ENCODE measurements around the gene HOXC9.

HOXC9 gene

GRCh38 chr12:53963434-53964314 is 36.3 kb upstream of the HOXC9 start:
- no peak for DNase-seq (ENCODE audit: low read depth in 2 of 2)

GRCh38 chr12:53964315-53964713 is 35.6 kb upstream of the HOXC9 start:
- DNase-seq (ENCODE audit: low read depth in 2 of 2): no peak

- no peak for DNase-seq (ENCODE audit: low read depth in 2 of 2)
Measured at GRCh38 chr12:53965281-53966084, 34.5 kb upstream of the HOXC9 start.

- DNase-seq (ENCODE audit: low read depth in 2 of 2): no peak
Measured at GRCh38 chr12:53966085-53966384, 33.9 kb upstream of the HOXC9 start.

- no peak for DNase-seq (ENCODE audit: low read depth in 2 of 2)
Measured at GRCh38 chr12:53966385-53967133, 33.4 kb upstream of the HOXC9 start.

GRCh38 chr12:53967421-53967925 is 32.5 kb upstream of the HOXC9 start:
- DNase-seq (ENCODE audit: low read depth in 2 of 2): no peak

- no peak for DNase-seq (ENCODE audit: low read depth in 2 of 2)
Measured at GRCh38 chr12:53968214-53969127, 31.5 kb upstream of the HOXC9 start.

GRCh38 chr12:53969588-53970259 is 30.2 kb upstream of the HOXC9 start:
- DNase-seq (ENCODE audit: low read depth in 2 of 2): no peak

GRCh38 chr12:53970451-53970850 is 29.5 kb upstream of the HOXC9 start:
- DNase-seq (ENCODE audit: low read depth in 2 of 2): no peak

GRCh38 chr12:53971129-53971528 is 28.8 kb upstream of the HOXC9 start:
- no peak for DNase-seq (ENCODE audit: low read depth in 2 of 2)

GRCh38 chr12:53971686-53972085 is 28.3 kb upstream of the HOXC9 start:
- DNase-seq (ENCODE audit: low read depth in 2 of 2): no peak

GRCh38 chr12:53972152-53972702 is 27.7 kb upstream of the HOXC9 start:
- DNase-seq (ENCODE audit: low read depth in 2 of 2): no peak

- DNase-seq (ENCODE audit: low read depth in 2 of 2): no peak
Measured at GRCh38 chr12:53972722-53973235, 27.2 kb upstream of the HOXC9 start, which contains the start of gene HOXC11. Gene HOXC11, plus strand, starts transcription at chr12:53973126. Its CDS starts 116 bp downstream, at chr12:53973242.

- no peak for DNase-seq (ENCODE audit: low read depth in 2 of 2)
Measured at GRCh38 chr12:53973236-53974042, 26.5 kb upstream of the HOXC9 start.

GRCh38 chr12:53974084-53975063 is 25.6 kb upstream of the HOXC9 start, which contains the start of gene HOTAIR:
Gene HOTAIR, minus strand, starts transcription at chr12:53974954.
- no peak for DNase-seq (ENCODE audit: low read depth in 2 of 2)

- DNase-seq (ENCODE audit: low read depth in 2 of 2): no peak
Measured at GRCh38 chr12:53975064-53975471, 24.9 kb upstream of the HOXC9 start.

GRCh38 chr12:53975479-53976152 is 24.3 kb upstream of the HOXC9 start:
- DNase-seq (ENCODE audit: low read depth in 2 of 2): no peak

Measured in stimulated activated CD8-positive, alpha-beta memory T cell treated with anti-CD3 and anti-CD28 coated beads, Interleukin-2, amount 100 ng/mL, for 48 hours (primary cell).